WERI-Rb-1 (cell line): ENCODE results near the gene HOXA11.

Source experiments
- DNase-seq: peaks from one replicate; pipeline ENCODE4 v3.0.0-alpha.2; 2020
- H3K27ac ChIP-seq: fragments of 250-450 bp; sonication (Bioruptor Pico); 2 replicates; pipeline ENCODE4 v1.5.1; 2020; ENCODE audit warnings: mild to moderate bottlenecking, moderate library complexity
- H3K27me3 ChIP-seq: fragments of 250-450 bp; sonication (Bioruptor Pico); 2 replicates; pipeline ENCODE4 v1.5.1; 2021; ENCODE audit warnings: mild to moderate bottlenecking, low read depth, moderate library complexity; ENCODE audit not compliant: insufficient read depth, severe bottlenecking
- H3K36me3 ChIP-seq: fragments of 250-450 bp; sonication (Bioruptor Pico); 2 replicates; pipeline ENCODE4 v1.5.1; 2020; ENCODE audit warnings: mild to moderate bottlenecking, moderate library complexity
- H3K4me3 ChIP-seq: 2 replicates; pipeline ENCODE4 v1.5.1; 2011; ENCODE audit warnings: low read depth, mild to moderate bottlenecking, control low read depth, low read length
- H3K9me3 ChIP-seq: fragments of 250-450 bp; sonication (Bioruptor Pico); 2 replicates; pipeline ENCODE4 v1.5.1; 2021; ENCODE audit warnings: mild to moderate bottlenecking, moderate library complexity; ENCODE audit not compliant: severe bottlenecking
- CTCF ChIP-seq: IDR thresholded peaks from 2 replicates; pipeline ENCODE4 v1.5.1; 2011; ENCODE audit warnings: low read depth, mild to moderate bottlenecking, control low read depth, inconsistent platforms, low read length

HOXA11 gene

GRCh38 chr7:27138472-27138871 lies 46.6 kb downstream of the HOXA11 start:
- TF ChIP-seq CTCF = no peak
- H3K27me3 ChIP-seq = peaks cover 56% of the 10 kb centered on the region
- H3K9me3 ChIP-seq = no peaks in the 10 kb centered on the region
- H3K27ac ChIP-seq = no peak overlapping the region
- H3K4me3 ChIP-seq = no peak overlapping the region
- no peaks in the 10 kb centered on the region for H3K36me3 ChIP-seq
- DNase-seq = no peak

- no peak for TF ChIP-seq CTCF
- Histone ChIP-seq H3K4me3 (no peak overlapping the region), H3K27ac (no peak overlapping the region), H3K27me3 (peaks cover 50% of the 10 kb centered on the region), H3K9me3 (no peaks in the 10 kb centered on the region), H3K36me3 (no peaks in the 10 kb centered on the region)
- DNase-seq = no peak
These were observed 47.3 kb downstream of the HOXA11 start for GRCh38 chr7:27137640-27138315.

- DNase-seq = no peak
- no peak for TF ChIP-seq CTCF
- no peaks in the 10 kb centered on the region for H3K9me3 ChIP-seq
- H3K27ac ChIP-seq = no peak overlapping the region
- H3K4me3 ChIP-seq = no peak overlapping the region
- peaks cover 46% of the 10 kb centered on the region for H3K27me3 ChIP-seq
- no peaks in the 10 kb centered on the region for H3K36me3 ChIP-seq
These were observed 50.6 kb downstream of the HOXA11 start for GRCh38 chr7:27134392-27134791.

GRCh38 chr7:27133409-27134231 lies 51.4 kb downstream of the HOXA11 start:
- Histone ChIP-seq H3K9me3 (no peaks in the 10 kb centered on the region), H3K4me3 (no peak overlapping the region), H3K27ac (no peak overlapping the region), H3K36me3 (no peaks in the 10 kb centered on the region), H3K27me3 (peaks cover 46% of the 10 kb centered on the region)
- no peak for DNase-seq
- no peak for TF ChIP-seq CTCF

- DNase-seq = no peak
- no peaks in the 10 kb centered on the region for H3K36me3 ChIP-seq
- no peaks in the 10 kb centered on the region for H3K9me3 ChIP-seq
- TF ChIP-seq CTCF = no peak
- H3K4me3 ChIP-seq = no peak overlapping the region
- H3K27ac ChIP-seq = no peak overlapping the region
- peaks cover 46% of the 10 kb centered on the region for H3K27me3 ChIP-seq
These were observed 52.1 kb downstream of the HOXA11 start for GRCh38 chr7:27132978-27133377.
